ENCODE results near the gene PLXNA4.

PLXNA4 gene

GRCh38 chr7:132527467-132528410, 48.5 kb downstream of the PLXNA4 start:
- DNase-seq: no peak

GRCh38 chr7:132526111-132526740, 50.0 kb downstream of the PLXNA4 start:
- peak; percentile 45 to 57 for DNase-seq

GRCh38 chr7:132521423-132521822, 54.8 kb downstream of the PLXNA4 start:
- no peak for DNase-seq

GRCh38 chr7:132520591-132521280, 55.5 kb downstream of the PLXNA4 start:
- DNase-seq: no peak

GRCh38 chr7:132519936-132520335, 56.3 kb downstream of the PLXNA4 start:
- no peak for DNase-seq

GRCh38 chr7:132518839-132519173, 57.5 kb downstream of the PLXNA4 start:
- DNase-seq: no peak

- no peak for DNase-seq
Measured at GRCh38 chr7:132518102-132518838, 58.0 kb downstream of the PLXNA4 start.

GRCh38 chr7:132516042-132516840, 60.0 kb downstream of the PLXNA4 start:
- no peak for DNase-seq

GRCh38 chr7:132515181-132515580, 61.1 kb downstream of the PLXNA4 start:
- no peak for DNase-seq

- DNase-seq: no peak
Measured at GRCh38 chr7:132514430-132514829, 61.8 kb downstream of the PLXNA4 start.

GRCh38 chr7:132511921-132512320, 64.3 kb downstream of the PLXNA4 start:
- no peak for DNase-seq

- no peak for DNase-seq
Measured at GRCh38 chr7:132511387-132511786, 64.9 kb downstream of the PLXNA4 start.

- no peak for DNase-seq
Measured at GRCh38 chr7:132509643-132510042, 66.6 kb downstream of the PLXNA4 start.

GRCh38 chr7:132508724-132509353, 67.4 kb downstream of the PLXNA4 start:
- no peak for DNase-seq

GRCh38 chr7:132504852-132505251, 71.4 kb downstream of the PLXNA4 start:
- DNase-seq: no peak

- no peak for DNase-seq
Measured at GRCh38 chr7:132504071-132504470, 72.2 kb downstream of the PLXNA4 start.

- DNase-seq: no peak
Measured at GRCh38 chr7:132503415-132503814, 72.9 kb downstream of the PLXNA4 start.

GRCh38 chr7:132501956-132502355, 74.3 kb downstream of the PLXNA4 start:
- DNase-seq: no peak

- no peak for DNase-seq
Measured at GRCh38 chr7:132500727-132501440, 75.4 kb downstream of the PLXNA4 start.

GRCh38 chr7:132499487-132499886, 76.8 kb downstream of the PLXNA4 start:
- DNase-seq: no peak

GRCh38 chr7:132499065-132499464, 77.2 kb downstream of the PLXNA4 start:
- DNase-seq: no peak
